Transverse colon (tissue), 3 donors: ENCODE measurements around the gene SRMS.

ENCODE experiments used
- EP300 ChIP-seq: sonication (generic); formaldehyde crosslinking; IDR thresholded peaks from one replicate; pipeline ENCODE4 v1.6.1; 2017; ENCODE audit warnings: antibody characterized with exemption, low read depth
- POLR2A ChIP-seq: fragments of 450-650 bp; IDR thresholded peaks from one replicate; pipeline ENCODE4 v1.6.1; 2016; ENCODE audit warnings: antibody characterized with exemption, mild to moderate bottlenecking, moderate library complexity
- TF ChIP-seq, protein P1 (sequence below), 5 experiments: fragments of 200-600 bp in 3 of 5; fragments of 450-650 bp in 2 of 5; sonication (generic) in 3 of 5; IDR thresholded peaks; 1 replicate in 2 of 5; 2 replicates in 3 of 5; pipeline ENCODE4 v1.5.1; 2016 to 2017; ENCODE audit warnings: antibody characterized with exemption in 5 of 5, inconsistent platforms in 3 of 5, mild to moderate bottlenecking in 2 of 5, moderate library complexity in 1 of 5

DNA sequence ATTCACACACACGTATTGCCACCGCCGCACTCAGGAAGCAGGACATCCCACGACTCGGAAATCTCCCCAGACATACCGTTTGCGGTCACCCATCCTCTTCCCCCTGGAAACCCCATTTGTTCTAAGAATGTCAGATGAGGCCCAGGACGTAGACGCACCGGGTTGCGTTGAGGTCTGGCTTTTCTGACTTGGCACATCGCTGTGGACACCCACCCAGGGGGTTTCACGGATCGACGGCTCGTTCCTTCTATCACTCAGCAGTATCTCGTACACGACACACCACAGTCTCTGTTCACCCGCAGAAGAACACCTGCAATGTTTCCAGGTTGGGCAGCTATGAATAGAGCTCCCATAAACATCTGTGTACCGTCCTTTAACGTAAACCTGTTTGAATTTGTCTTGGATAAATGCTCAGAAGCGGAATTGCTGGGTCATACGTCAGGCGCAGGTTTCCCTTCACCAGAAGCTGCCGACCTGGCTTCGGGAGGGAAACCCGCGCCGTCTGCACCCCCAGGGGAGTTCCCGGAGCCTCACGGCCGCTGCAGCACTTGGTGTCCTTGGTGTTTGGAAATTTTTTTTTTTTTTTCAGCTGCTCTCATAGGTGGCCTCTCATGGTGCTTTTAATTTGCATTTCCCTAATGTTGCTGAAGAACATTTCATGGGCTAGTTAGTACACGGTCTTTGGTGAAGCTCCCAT, 39.3 kb downstream of the SRMS start:
- TF ChIP-seq, protein P1, sequence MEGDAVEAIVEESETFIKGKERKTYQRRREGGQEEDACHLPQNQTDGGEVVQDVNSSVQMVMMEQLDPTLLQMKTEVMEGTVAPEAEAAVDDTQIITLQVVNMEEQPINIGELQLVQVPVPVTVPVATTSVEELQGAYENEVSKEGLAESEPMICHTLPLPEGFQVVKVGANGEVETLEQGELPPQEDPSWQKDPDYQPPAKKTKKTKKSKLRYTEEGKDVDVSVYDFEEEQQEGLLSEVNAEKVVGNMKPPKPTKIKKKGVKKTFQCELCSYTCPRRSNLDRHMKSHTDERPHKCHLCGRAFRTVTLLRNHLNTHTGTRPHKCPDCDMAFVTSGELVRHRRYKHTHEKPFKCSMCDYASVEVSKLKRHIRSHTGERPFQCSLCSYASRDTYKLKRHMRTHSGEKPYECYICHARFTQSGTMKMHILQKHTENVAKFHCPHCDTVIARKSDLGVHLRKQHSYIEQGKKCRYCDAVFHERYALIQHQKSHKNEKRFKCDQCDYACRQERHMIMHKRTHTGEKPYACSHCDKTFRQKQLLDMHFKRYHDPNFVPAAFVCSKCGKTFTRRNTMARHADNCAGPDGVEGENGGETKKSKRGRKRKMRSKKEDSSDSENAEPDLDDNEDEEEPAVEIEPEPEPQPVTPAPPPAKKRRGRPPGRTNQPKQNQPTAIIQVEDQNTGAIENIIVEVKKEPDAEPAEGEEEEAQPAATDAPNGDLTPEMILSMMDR (IDR thresholded peaks at IDR 0.05): no peak
- TF ChIP-seq POLR2A: no peak
- no peak for TF ChIP-seq EP300
